B cell (primary cell): ENCODE results near the gene PPP1R16B. TPM values are rescaled to one million over a fixed set of nuclear protein-coding genes. Genes with fewer than 3 reads are reported as not detected.

Source experiments
- ATAC-seq: fragments of 200-7000 bp; cut with Tn5 transposase; one replicate; pipeline ENCODE4 v1.10.0; 2021; ENCODE audit warnings: low read depth, mild to moderate bottlenecking, moderate number of reproducible peaks, moderate library complexity
- CTCF ChIA-PET: fragments of 350-600 bp; sonication (Branson Sonifier 250); formaldehyde crosslinking; loops from one replicate; lab custom pipeline; 2021; ENCODE audit warnings: antibody characterized with exemption, inconsistent platforms; lab: Charles Lee
- POLR2A ChIA-PET: fragments of 350-600 bp; sonication (Branson Sonifier 250); formaldehyde crosslinking; loops from one replicate; lab custom pipeline; 2021; ENCODE audit warnings: antibody characterized with exemption; lab: Charles Lee
- DNase-seq: peaks from one replicate; pipeline ENCODE4 v3.0.0; 2013
- H2AFZ ChIP-seq: 2 replicates; pipeline ENCODE4 v1.6.1; 2012; ENCODE audit warnings: mild to moderate bottlenecking, low read depth, low read length; ENCODE audit not compliant: insufficient read depth, poor library complexity, severe bottlenecking
- H3K27ac ChIP-seq, 2 donors: 1 replicate in 1 of 2; 2 replicates in 1 of 2; pipeline ENCODE4 v1.5.1; 2012 to 2013; ENCODE audit warnings: low read length in 2 of 2, mild to moderate bottlenecking in 2 of 2, moderate library complexity in 1 of 2
- H3K27me3 ChIP-seq, 4 experiments: fragments of 200-600 bp in 1 of 4; sonication (generic) in 1 of 4; replicated peaks in 1 of 4; 1 replicate in 2 of 4; 2 replicates in 2 of 4; pipeline versions ENCODE4 v1.6.1 to v1.7.0; 2013 to 2016; ENCODE audit warnings: low read length in 3 of 4, mild to moderate bottlenecking in 2 of 4, mixed read lengths in 1 of 4, moderate library complexity in 1 of 4; ENCODE audit not compliant: insufficient read depth in 4 of 4, control insufficient read depth in 3 of 4; ENCODE audit errors: control extremely low read depth in 1 of 4
- H3K36me3 ChIP-seq, 2 experiments: replicated peaks in 1 of 2; 1 replicate in 1 of 2; 2 replicates in 1 of 2; pipeline versions ENCODE4 v1.6.1 to v1.7.1; 2013; ENCODE audit warnings: low read length in 1 of 2; ENCODE audit not compliant: insufficient read depth in 2 of 2, control insufficient read depth in 1 of 2; ENCODE audit errors: control extremely low read depth in 1 of 2, extremely low read depth in 1 of 2
- H3K4me1 ChIP-seq, 2 donors: fragments of 200-600 bp in 1 of 2; sonication (generic) in 1 of 2; 1 replicate in 1 of 2; 2 replicates in 1 of 2; pipeline versions ENCODE4 v1.5.1 to v1.6.1; 2013 to 2017; ENCODE audit warnings: low read length in 2 of 2; ENCODE audit not compliant: control insufficient read depth in 2 of 2, insufficient read depth in 2 of 2
- H3K4me2 ChIP-seq: replicated peaks from 2 replicates; pipeline ENCODE3; 2012; ENCODE audit warnings: mild to moderate bottlenecking, low read depth, low read length; ENCODE audit not compliant: poor library complexity, severe bottlenecking
- H3K4me3 ChIP-seq, 5 experiments: fragments of 200-600 bp in 1 of 5; sonication (generic) in 1 of 5; 1 replicate in 3 of 5; 2 replicates in 2 of 5; pipeline versions ENCODE4 v1.5.1 to v1.7.0; 2011 to 2016; ENCODE audit warnings: low read length in 4 of 5, mild to moderate bottlenecking in 4 of 5, low read depth in 2 of 5, control low read depth in 1 of 5, moderate library complexity in 1 of 5; ENCODE audit not compliant: insufficient read depth in 1 of 5; ENCODE audit errors: control extremely low read depth in 1 of 5, extremely low read depth in 1 of 5
- H3K79me2 ChIP-seq: fragments of 200-600 bp; sonication (generic); one replicate; pipeline ENCODE4 v1.6.0; 2016; ENCODE audit warnings: low read length; ENCODE audit not compliant: control insufficient read depth, insufficient read depth
- H3K9ac ChIP-seq: fragments of 200-600 bp; sonication (generic); 2 replicates; pipeline ENCODE4 v1.6.1; 2017; ENCODE audit warnings: mild to moderate bottlenecking, low read length, moderate library complexity
- H3K9me3 ChIP-seq, 3 donors: one replicate each; pipeline versions ENCODE4 v1.6.1 to v1.7.1; 2013; ENCODE audit warnings: low read length in 2 of 3; ENCODE audit not compliant: control insufficient read depth in 2 of 3, insufficient read depth in 1 of 3; ENCODE audit errors: control extremely low read depth in 1 of 3
- H4K20me1 ChIP-seq: 2 replicates; pipeline ENCODE4 v1.6.0; 2012; ENCODE audit warnings: mild to moderate bottlenecking, low read length; ENCODE audit not compliant: insufficient read depth, control insufficient read depth, poor library complexity, severe bottlenecking
- H3K27ac Mint-ChIP-seq: one replicate; pipeline ENCODE4 v1.8.0; 2021; ENCODE audit warnings: mixed read lengths
- H3K27me3 Mint-ChIP-seq: one replicate; pipeline ENCODE4 v1.8.0; 2021; ENCODE audit warnings: mixed read lengths
- H3K4me1 Mint-ChIP-seq: one replicate; pipeline ENCODE4 v1.8.0; 2021; ENCODE audit warnings: mixed read lengths
- H3K4me3 Mint-ChIP-seq: one replicate; pipeline ENCODE4 v1.8.0; 2021; ENCODE audit warnings: mixed read lengths
- H3K9me3 Mint-ChIP-seq: one replicate; pipeline ENCODE4 v1.8.0; 2022; ENCODE audit warnings: mixed read lengths; ENCODE audit not compliant: insufficient read depth
- CTCF ChIP-seq: fragments of 200-600 bp; IDR thresholded peaks from one replicate; pipeline ENCODE4 v1.8.0; 2022; ENCODE audit warnings: antibody characterized with exemption, mild to moderate bottlenecking
- EZH2 ChIP-seq: IDR thresholded peaks from 2 replicates; pipeline ENCODE4 v1.6.1; 2012; ENCODE audit warnings: borderline replicate concordance, low read depth, mild to moderate bottlenecking, moderate library complexity, low read length; ENCODE audit not compliant: insufficient read depth, poor library complexity, severe bottlenecking
- WGBS: methylation state at CpG from one replicate; pipeline ENCODE4 v1.1.5; 2013; ENCODE audit warnings: missing lambda C conversion rate; ENCODE audit not compliant: insufficient coverage; 5-methylcytosine and 5-hydroxymethylcytosine counted together
- intact Hi-C: fragments of 100-400 bp; cut with micrococcal nuclease; formaldehyde crosslinking; loops from one replicate; pipeline ENCODE4 v1.10.0; 2022
- polyA plus RNA-seq: library from polyadenylated mRNA; depleted of rRNA; stranded (reverse); fragments of >200 nt; gene quantifications from 2 replicates; pipeline ENCODE4 v1.2.3, GENCODE V29; 2012
- total RNA-seq, 2 donors: library from RNA; stranded (reverse); fragments of 120-200 nt in 1 of 2; gene quantifications; 1 replicate in 1 of 2; 2 replicates in 1 of 2; pipeline versions ENCODE4 v1.2.3 to v1.2.4, GENCODE V29; 2013 to 2022

Gene PPP1R16B
- total and polyA plus RNA-seq, 2 donors (not counting 1 experiment from before 2014, with no cell fraction given): 58.8 to 108 TPM

DNA sequence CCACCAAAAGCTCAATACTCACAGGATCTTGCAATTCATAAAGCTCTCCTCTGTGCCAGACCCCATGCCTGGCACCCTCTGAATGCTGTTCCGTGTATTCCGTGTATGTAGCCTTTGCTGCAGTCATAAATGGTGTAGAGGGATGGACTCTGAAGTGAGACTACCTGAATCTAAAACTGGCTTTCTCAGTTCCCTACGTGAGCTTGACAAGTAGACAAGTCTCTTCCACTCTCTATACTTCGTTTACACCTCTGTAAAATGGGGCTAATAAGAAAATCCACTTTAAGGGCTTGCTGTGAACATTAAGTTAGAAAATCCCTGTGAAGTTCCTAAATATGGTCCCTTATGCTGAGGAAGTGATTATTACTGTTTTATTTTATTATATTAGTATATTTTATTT, 31.5 kb downstream of the PPP1R16B start:
- H3K4me3 ChIP-seq: no peak overlapping the region
- peaks cover 58 to 75% of the 10 kb centered on the region in 2 donors for H3K4me1 ChIP-seq
- ChIA-PET POLR2A (interaction anchor here (1.5 kb wide), 1 partner anchor 32 kb away, joined by 5 read pairs; the partner anchor contains the start of gene PPP1R16B), CTCF (interaction anchor here (1.1 to 11.9 kb wide), 4 partner anchors 9 to 56 kb away, joined by 3 to 114 read pairs (median 4); no protein-coding TSS in a partner anchor)
- peaks cover 97% of the 10 kb centered on the region for H3K79me2 ChIP-seq
- no peak for DNase-seq
- no peak overlapping the region for H3K4me2 ChIP-seq
- H3K4me1 Mint-ChIP-seq: peaks cover 72% of the 10 kb centered on the region
- peaks cover 2% of the 10 kb centered on the region for H3K9me3 Mint-ChIP-seq
- TF ChIP-seq EZH2 (no peak), CTCF (no peak)
- H3K36me3 ChIP-seq: peaks cover 0 to 43% of the 10 kb centered on the region in 2 experiments
- intact Hi-C loops: no loop called here
- no peak overlapping the region for H3K4me3 Mint-ChIP-seq
- ATAC-seq: no peak
- no peak overlapping the region for H2AFZ ChIP-seq
- WGBS: no CpG with 5 or more reads among the region's 4 CpGs
- H3K27ac ChIP-seq: peak overlapping the region; percentile 26 to 73
- H3K9ac ChIP-seq: no peak overlapping the region
- H4K20me1 ChIP-seq: peaks cover 5% of the 10 kb centered on the region
- peak overlapping the region; percentile 59 for H3K27ac Mint-ChIP-seq
- no peaks in the 10 kb centered on the region for H3K27me3 Mint-ChIP-seq
- no peaks in the 10 kb centered on the region for H3K9me3 ChIP-seq
- H3K27me3 ChIP-seq: no peaks in the 10 kb centered on the region

DNA sequence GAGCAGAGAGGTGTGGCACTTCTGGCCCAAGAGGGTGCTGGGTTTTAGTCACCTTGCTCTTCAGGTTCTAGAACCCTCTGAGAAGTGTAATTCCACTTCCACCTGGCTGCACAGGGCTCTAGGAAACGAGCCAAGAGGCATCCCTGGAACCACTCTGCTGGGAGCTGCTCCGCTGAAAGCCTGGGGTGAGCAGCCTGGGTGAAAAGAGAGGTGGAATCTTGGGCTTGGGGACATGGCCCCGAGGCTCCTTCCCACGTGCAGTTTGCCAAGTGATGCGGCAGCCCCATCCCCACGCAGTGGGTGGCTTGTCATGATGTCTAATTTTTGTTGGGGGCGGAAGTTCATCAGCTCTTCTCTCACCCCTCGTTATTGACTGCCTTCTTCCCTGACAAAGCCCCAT, 32.8 kb downstream of the PPP1R16B start:
- Histone ChIP-seq H3K9ac (no peak overlapping the region), H3K79me2 (peaks cover 88% of the 10 kb centered on the region), H3K36me3 (peaks cover 0 to 42% of the 10 kb centered on the region in 2 experiments), H2AFZ (no peak overlapping the region), H3K27me3 (no peaks in the 10 kb centered on the region), H3K27ac (peak overlapping the region; percentile 32 to 96), H3K4me3 (no peak overlapping the region), H4K20me1 (peaks cover 5% of the 10 kb centered on the region), H3K9me3 (no peaks in the 10 kb centered on the region), H3K4me1 (peaks cover 58 to 74% of the 10 kb centered on the region in 2 donors), H3K4me2 (peak overlapping the region; percentile 1)
- no peak for DNase-seq
- H3K27ac Mint-ChIP-seq: peak overlapping the region; percentile 78
- ChIA-PET POLR2A (interaction anchor here (5.4 kb wide), 1 partner anchor 36 kb away, joined by 54 read pairs; no protein-coding TSS in a partner anchor), CTCF (interaction anchor here (1.0 to 11.9 kb wide), 3 partner anchors 20 to 55 kb away, joined by 3 to 114 read pairs (median 3); no protein-coding TSS in a partner anchor)
- peaks cover 2% of the 10 kb centered on the region for H3K9me3 Mint-ChIP-seq
- intact Hi-C loops: no loop called here
- no peak for TF ChIP-seq CTCF
- no peak for TF ChIP-seq EZH2
- peaks cover 73% of the 10 kb centered on the region for H3K4me1 Mint-ChIP-seq
- no peak for ATAC-seq
- 92% methylated on average over 6 of the region's 8 CpGs for WGBS
- no peak overlapping the region for H3K4me3 Mint-ChIP-seq
- no peaks in the 10 kb centered on the region for H3K27me3 Mint-ChIP-seq
